SU-DHL-6 (cell line): ENCODE measurements around the gene DEGS1.

Source experiments
- H2AFZ ChIP-seq: fragments of 200-600 bp; sonication (generic); 2 replicates; pipeline ENCODE4 v1.6.1; 2014; ENCODE audit warnings: low read depth, mild to moderate bottlenecking, moderate library complexity, mixed read lengths, antibody characterized with exemption, low read length; ENCODE audit not compliant: severe bottlenecking
- H3F3A ChIP-seq: fragments of 200-600 bp; shearing (Covaris generic); 2 replicates; pipeline ENCODE4 v1.6.0; 2016; ENCODE audit warnings: antibody characterized with exemption, mild to moderate bottlenecking; ENCODE audit not compliant: insufficient read depth
- H3K27ac ChIP-seq: fragments of 200-600 bp; sonication (generic); 2 replicates; pipeline ENCODE4 v1.5.1; 2016; ENCODE audit warnings: low read depth, mild to moderate bottlenecking, low read length, moderate library complexity, mixed read lengths
- H3K27me3 ChIP-seq: fragments of 200-600 bp; sonication (generic), shearing (Covaris generic); 2 replicates; pipeline ENCODE4 v1.6.0; 2014; ENCODE audit warnings: mild to moderate bottlenecking, low read length
- H3K36me3 ChIP-seq: fragments of 200-600 bp; sonication (generic); 2 replicates; pipeline ENCODE4 v1.6.1; 2014; ENCODE audit warnings: mild to moderate bottlenecking, low read length, mixed read lengths
- H3K4me2 ChIP-seq: fragments of 300-600, 200-600 bp; shearing (Covaris generic), sonication (generic); 2 replicates; pipeline ENCODE4 v1.6.0; 2014; ENCODE audit warnings: low read length, low read depth, mild to moderate bottlenecking; ENCODE audit not compliant: poor library complexity, severe bottlenecking
- H3K4me3 ChIP-seq: fragments of 200-600 bp; sonication (generic); 2 replicates; pipeline ENCODE4 v1.5.1; 2014; ENCODE audit warnings: antibody characterized with exemption, low read length, mild to moderate bottlenecking, mixed read lengths; ENCODE audit not compliant: insufficient read depth, poor library complexity, severe bottlenecking
- H3K79me2 ChIP-seq: fragments of 200-600 bp; sonication (generic); 2 replicates; pipeline ENCODE4 v1.6.1; 2014; ENCODE audit warnings: mild to moderate bottlenecking, low read length, moderate library complexity; ENCODE audit not compliant: insufficient read depth
- H3K9ac ChIP-seq: fragments of 200-600 bp; sonication (generic); 2 replicates; pipeline ENCODE4 v1.7.0; 2014; ENCODE audit warnings: mild to moderate bottlenecking, low read length
- H3K9me2 ChIP-seq: fragments of 200-600 bp; sonication (generic); replicated peaks from 2 replicates; pipeline ENCODE4 v1.6.1; 2014; ENCODE audit warnings: low read length; ENCODE audit not compliant: insufficient read depth
- H3K9me3 ChIP-seq: fragments of 200-600 bp; sonication (generic); 2 replicates; pipeline ENCODE4 v1.6.1; 2014; ENCODE audit warnings: low read length, mixed read lengths; ENCODE audit not compliant: insufficient read depth
- H4K20me1 ChIP-seq: fragments of 200-600 bp; sonication (generic); 2 replicates; pipeline ENCODE4 v1.6.1; 2014; ENCODE audit warnings: low read depth, mild to moderate bottlenecking, antibody characterized with exemption, low read length, moderate library complexity, mixed read lengths
- CTCF ChIP-seq: fragments of 200-600 bp; sonication (generic); IDR thresholded peaks from one replicate; pipeline ENCODE4 v1.5.1; 2017; ENCODE audit warnings: antibody characterized with exemption, mild to moderate bottlenecking, low read length, moderate library complexity; ENCODE audit not compliant: insufficient read depth, poor library complexity, severe bottlenecking
- EZH2phosphoT487 ChIP-seq: fragments of 200-600 bp; sonication (generic), shearing (Covaris generic); conservative IDR thresholded peaks from 2 replicates; pipeline ENCODE4 v1.6.1; 2018; ENCODE audit warnings: mild to moderate bottlenecking, antibody characterized with exemption, low read length, moderate library complexity, mixed read lengths

Gene DEGS1

GRCh38 chr1:224198572-224198971 lies 15.5 kb downstream of the DEGS1 start:
- Histone ChIP-seq H2AFZ (no peak overlapping the region), H3K9me3 (no peaks in the 10 kb centered on the region), H3K4me2 (no peak overlapping the region), H3K27ac (no peak overlapping the region), H3K36me3 (no peaks in the 10 kb centered on the region), H3K79me2 (no peaks in the 10 kb centered on the region), H3K9ac (no peak overlapping the region), H3K4me3 (no peak overlapping the region), H3K27me3 (no peaks in the 10 kb centered on the region), H3K9me2 (no peaks in the 10 kb centered on the region), H4K20me1 (no peaks in the 10 kb centered on the region), H3F3A (peaks cover 4% of the 10 kb centered on the region; the same call in 1 of the 2 replicates)
- TF ChIP-seq EZH2phosphoT487 (no peak), CTCF (no peak)

GRCh38 chr1:224199679-224200078 lies 16.6 kb downstream of the DEGS1 start:
- H3K27me3 ChIP-seq = no peaks in the 10 kb centered on the region
- no peak overlapping the region for H3K27ac ChIP-seq
- no peaks in the 10 kb centered on the region for H3K9me3 ChIP-seq
- peaks cover 4% of the 10 kb centered on the region; the same call in 1 of the 2 replicates for H3F3A ChIP-seq
- no peaks in the 10 kb centered on the region for H4K20me1 ChIP-seq
- no peaks in the 10 kb centered on the region for H3K79me2 ChIP-seq
- H3K36me3 ChIP-seq = no peaks in the 10 kb centered on the region
- TF ChIP-seq EZH2phosphoT487 (no peak), CTCF (no peak)
- H3K4me3 ChIP-seq = no peak overlapping the region
- no peaks in the 10 kb centered on the region for H3K9me2 ChIP-seq
- no peak overlapping the region for H3K9ac ChIP-seq
- no peak overlapping the region for H3K4me2 ChIP-seq
- no peak overlapping the region for H2AFZ ChIP-seq

- no peaks in the 10 kb centered on the region for H3K9me3 ChIP-seq
- no peaks in the 10 kb centered on the region for H3K27me3 ChIP-seq
- H3K79me2 ChIP-seq = no peaks in the 10 kb centered on the region
- no peaks in the 10 kb centered on the region for H3K36me3 ChIP-seq
- no peaks in the 10 kb centered on the region for H4K20me1 ChIP-seq
- H3K27ac ChIP-seq = no peak overlapping the region
- H3K4me2 ChIP-seq = no peak overlapping the region
- no peak overlapping the region for H2AFZ ChIP-seq
- H3F3A ChIP-seq = peaks cover 4% of the 10 kb centered on the region; the same call in 1 of the 2 replicates
- no peak overlapping the region for H3K9ac ChIP-seq
- H3K9me2 ChIP-seq = no peaks in the 10 kb centered on the region
- TF ChIP-seq CTCF (no peak), EZH2phosphoT487 (no peak)
- H3K4me3 ChIP-seq = no peak overlapping the region
Observed at GRCh38 chr1:224201383-224201782, 18.3 kb downstream of the DEGS1 start.

- Histone ChIP-seq H3K27ac (no peak overlapping the region), H3K9ac (no peak overlapping the region), H2AFZ (no peak overlapping the region), H3K4me2 (no peak overlapping the region), H3K36me3 (no peaks in the 10 kb centered on the region), H3K79me2 (no peaks in the 10 kb centered on the region), H3K27me3 (no peaks in the 10 kb centered on the region), H3K9me2 (no peaks in the 10 kb centered on the region), H3F3A (peaks cover 3% of the 10 kb centered on the region; the same call in 1 of the 2 replicates), H3K9me3 (no peaks in the 10 kb centered on the region), H4K20me1 (no peaks in the 10 kb centered on the region), H3K4me3 (no peak overlapping the region)
- TF ChIP-seq EZH2phosphoT487 (no peak), CTCF (no peak)
Observed at GRCh38 chr1:224201853-224202252, 18.8 kb downstream of the DEGS1 start.
